Erythroblast (primary cell): Measurements from ENCODE around the gene PTRHD1.

Experiments
- GATA1 ChIP-seq: IDR thresholded peaks from 2 replicates; pipeline ENCODE4 v1.6.1; 2011; ENCODE audit warnings: low read depth, mild to moderate bottlenecking, control low read depth, low read length, moderate library complexity
- POLR2A ChIP-seq: IDR thresholded peaks from 2 replicates; pipeline ENCODE4 v1.6.1; 2011; ENCODE audit warnings: mild to moderate bottlenecking, low read length

DNA sequence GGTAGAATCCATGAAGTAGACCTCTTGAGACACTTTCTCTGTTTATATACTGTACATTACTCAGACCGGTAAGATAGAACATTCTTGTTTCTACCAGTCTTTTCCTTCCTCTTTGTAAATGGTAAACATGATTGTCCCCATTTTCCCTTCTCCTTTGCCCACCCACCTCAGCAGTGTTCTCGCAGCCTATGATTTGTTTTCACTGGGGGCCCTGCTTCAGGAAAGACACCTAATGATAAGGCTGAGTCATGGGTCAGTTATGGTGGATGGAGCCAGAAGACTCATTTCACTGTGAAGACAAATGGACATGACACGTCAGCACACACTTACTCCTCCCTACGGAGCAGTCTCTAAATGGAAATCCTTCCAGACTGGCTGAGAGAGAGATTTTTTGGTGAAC is 23.7 kb upstream of the PTRHD1 start:
- TF ChIP-seq POLR2A (no peak), GATA1 (no peak)
